HS-27A (cell line): ENCODE measurements around the gene RHEX.

Experiments used
- DNase-seq: peaks from one replicate; pipeline ENCODE4 v3.0.0-alpha.2; 2012; ENCODE audit warnings: low read depth, missing footprints

Gene RHEX

DNA sequence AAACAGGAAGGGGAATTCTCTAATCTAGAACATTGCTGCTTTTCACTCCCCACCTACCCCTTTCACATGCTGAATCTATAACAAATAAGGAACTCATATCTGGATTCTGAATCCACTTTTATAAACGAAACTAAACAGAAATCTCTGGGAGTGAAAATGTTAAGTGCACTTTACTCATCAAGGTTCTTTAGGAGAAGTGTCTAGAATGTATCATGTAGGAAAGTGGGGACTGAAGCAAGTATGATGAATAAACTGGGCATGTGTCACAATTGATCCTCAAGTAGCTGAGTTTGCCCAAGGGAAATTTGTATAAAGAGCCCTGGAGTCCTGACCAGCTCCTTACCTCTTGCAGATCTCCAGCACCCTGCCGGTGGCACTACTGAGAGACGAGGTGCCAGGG, 44.4 kb downstream of the RHEX start:
- no peak for DNase-seq

DNA sequence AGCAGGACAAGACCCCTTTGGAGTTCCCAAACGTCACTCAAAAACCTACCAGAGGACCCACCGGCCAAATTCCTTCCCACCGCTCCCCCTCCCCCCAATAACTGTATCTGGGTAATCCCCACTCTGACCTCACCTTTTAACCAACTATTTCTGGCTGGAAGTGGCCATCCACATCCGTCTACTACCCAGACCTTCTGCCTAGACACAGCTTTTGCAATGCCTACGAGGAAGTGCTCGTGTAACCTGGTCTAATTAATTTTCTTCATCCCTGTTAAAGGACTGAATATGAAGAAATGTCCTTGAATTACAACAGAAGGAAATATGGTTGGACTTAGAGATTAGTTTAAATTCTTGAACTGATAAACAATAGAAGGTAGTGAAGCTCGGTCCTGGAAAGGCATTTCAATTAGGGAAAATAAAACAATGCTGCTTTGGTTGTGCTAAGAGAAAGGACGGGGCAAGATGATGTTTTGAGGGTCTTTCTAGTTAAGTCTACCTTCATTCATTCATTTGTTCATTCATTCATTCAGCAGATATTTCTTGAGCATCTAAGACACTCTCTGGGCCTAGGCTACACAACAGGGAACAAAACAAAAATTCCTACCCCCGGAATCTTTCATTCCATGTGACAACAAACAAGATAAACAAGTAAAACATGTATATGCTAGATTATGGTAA, 45.4 kb downstream of the RHEX start:
- no peak for DNase-seq

DNA sequence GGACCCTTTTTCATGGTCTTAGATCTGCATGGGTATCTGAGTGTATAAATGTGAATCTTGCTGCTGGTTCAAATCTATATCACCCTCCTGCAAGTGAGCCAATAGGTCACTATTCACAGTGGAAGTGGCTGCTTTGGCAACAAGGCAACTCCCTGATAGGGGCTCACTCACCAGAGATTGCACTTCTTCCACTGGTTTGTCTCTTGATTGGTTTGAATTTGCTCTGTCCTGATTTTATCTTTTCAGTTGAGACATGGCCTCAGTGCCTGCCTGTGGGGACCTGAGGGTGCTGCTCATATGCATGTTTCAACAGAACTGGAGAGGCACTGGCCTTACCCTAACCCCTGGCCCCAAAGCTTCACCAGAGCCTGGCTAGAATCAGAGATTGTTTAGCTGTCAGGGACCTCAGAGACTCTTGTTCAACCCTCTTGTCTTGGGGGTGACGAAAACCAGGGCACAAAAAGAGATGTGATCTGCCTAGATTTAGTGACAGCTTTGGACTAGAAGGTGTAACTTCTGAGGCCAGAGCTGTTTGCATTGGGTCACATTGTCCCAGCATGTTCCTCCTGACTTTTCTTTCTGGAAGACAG, 47.3 kb downstream of the RHEX start:
- DNase-seq: no peak

DNA sequence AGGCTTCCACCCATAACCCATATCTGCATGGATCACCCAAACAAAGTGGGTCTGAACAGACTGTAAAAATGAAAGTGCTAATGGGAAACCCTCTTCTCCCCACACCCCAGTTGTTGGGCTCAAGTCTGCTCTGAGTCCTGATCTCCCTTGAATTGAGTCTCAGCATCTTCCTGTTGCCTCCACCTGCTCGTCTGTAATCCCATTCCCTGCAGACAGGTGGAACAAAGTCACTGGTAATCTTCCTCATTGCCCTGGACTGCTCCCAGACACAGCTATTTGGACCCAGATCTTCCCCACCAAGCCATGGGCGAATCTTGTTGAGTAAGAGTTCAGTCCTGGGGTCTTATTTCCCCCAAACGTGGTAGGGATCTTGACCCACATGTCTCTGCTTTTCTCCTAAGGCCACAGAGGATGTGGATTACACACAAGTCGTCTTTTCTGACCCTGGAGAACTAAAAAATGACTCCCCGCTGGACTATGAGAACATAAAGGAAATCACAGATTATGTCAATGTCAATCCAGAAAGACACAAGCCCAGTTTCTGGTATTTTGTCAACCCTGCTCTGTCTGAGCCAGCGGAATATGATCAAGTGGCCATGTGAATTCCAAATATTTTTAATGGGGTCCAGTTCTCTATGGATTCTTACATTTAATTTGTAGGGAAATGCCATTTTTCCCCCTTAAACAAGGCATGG, 48.5 kb downstream of the RHEX start:
- DNase-seq: no peak

DNA sequence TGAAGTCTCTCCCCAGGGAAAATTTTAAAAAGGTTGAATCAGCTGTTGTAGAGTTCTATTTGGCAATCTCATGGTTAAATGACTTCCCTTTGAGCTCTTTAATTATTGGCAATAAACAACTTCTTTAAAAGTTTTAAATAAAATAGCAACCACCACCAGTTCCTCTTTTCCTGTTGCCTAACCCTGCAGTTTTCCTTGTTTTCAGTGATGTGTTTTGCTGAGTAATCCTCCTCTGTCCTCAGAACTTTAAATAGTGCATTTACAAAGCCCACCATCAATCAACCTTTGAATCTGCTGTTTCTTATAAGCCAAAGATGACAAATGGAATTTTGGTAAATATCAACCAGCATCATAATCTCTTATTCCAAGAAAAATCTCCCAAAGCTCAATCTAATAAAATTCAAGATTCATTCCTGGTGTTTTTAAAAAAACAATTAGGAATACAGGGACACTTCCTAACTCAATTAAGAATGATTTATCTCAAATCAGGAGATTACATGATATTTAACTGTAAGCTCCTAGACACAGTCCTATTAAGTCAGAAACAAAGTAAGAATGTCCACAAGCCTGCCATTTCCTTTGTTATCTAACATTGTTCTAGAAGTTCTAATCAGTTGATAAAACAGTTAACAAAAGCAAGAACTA, 49.4 kb downstream of the RHEX start:
- no peak for DNase-seq

DNA sequence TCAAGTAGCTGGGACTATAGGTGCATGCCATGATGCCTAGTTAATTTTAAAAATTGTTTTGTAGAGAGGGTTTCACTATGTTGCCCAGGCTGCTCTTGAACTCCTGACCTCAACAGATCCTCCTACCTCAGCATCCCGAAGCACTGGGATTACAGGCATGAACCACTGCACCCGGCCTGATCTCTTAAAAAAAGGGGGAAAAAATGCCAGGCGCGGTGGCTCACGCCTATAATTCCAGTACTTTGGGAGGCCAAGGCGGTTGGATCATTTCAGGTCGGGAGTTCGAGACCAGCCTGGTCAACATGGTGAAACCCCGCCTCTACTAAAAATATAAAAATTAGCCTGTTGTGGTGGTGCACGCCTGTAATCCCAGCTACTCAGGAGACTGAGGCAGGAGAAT, 51.0 kb downstream of the RHEX start:
- DNase-seq: no peak

DNA sequence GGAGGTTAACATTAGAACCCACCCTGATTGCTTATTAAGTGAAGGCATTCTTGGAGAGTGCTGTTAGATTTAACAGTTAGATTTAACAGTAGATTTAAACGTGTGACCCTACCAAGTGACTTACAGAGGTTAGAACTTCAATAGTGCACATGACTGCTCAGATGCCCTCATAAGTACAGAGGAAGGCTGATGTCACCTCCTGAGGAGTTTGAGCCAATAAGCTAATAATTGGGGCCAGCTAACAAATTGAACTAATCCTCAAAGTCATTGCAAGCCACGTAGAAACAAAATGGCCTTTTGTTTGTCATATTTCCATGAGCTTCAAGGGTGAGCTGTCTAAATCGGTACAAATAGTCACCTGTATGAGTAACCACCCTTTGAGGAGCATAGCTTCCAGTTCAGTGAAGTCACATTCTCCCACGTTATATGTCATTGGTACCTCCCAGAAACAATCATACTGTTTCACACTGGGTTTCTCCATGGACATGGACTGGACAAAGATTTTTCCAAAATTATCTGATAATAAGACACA, 52.6 kb downstream of the RHEX start:
- DNase-seq: no peak

DNA sequence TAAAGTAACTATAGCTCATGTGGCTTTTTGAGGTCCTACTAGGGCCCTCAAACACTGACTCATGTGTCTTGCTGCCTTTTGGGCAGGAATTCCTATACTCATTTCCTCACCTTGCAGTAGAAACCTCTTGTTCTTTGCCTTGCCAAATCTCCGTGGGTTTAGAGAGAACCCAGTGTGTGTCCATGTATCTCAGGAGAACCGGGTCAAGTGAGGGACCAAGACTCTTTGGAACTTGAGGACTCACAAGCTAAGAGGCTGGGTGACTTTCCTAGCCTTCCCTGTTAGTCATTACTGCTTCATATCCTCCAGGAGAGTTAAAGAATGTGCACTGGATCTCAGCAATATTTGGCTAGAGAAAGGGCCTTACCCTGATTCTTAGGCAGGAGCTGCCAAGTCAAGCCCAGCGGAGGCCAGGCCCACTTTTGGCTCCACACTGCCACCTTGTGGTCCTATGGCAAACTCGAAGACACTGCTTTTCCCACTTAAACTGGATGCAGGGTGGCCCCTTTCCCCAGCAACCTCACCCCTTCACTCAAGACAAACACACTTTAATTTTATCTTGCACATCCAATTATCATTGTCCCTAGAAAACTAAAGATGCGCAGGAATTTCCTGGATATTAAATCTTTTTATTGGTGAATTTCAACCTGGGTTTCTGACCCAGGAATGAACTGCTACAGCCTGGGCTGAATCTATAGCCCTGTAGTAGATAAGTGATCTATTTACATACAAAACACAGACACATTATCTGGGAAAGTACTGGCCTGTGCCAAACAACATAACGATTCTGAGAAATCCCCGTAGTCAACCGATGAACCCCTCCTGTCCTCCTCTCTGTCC, 53.6 kb downstream of the RHEX start:
- DNase-seq: peak; percentile 34

DNA sequence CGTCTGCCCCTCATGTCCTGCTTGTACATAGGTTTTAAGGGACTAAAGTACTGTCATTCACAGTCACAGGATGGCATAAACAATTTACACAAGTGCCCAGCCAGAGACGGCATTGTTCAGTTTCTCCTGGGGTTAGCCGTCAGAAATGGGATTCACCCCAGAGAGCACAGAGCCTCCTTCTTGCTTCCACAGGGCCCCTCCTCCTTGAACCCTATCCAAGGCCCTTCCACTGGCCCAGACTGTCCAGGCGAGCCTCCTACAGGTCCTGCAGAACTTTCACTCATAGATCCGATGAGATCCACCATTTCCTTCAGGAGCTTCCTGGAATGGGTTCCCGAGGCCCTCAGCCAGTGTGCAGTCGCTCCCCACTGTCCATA, 54.2 kb downstream of the RHEX start:
- no peak for DNase-seq

DNA sequence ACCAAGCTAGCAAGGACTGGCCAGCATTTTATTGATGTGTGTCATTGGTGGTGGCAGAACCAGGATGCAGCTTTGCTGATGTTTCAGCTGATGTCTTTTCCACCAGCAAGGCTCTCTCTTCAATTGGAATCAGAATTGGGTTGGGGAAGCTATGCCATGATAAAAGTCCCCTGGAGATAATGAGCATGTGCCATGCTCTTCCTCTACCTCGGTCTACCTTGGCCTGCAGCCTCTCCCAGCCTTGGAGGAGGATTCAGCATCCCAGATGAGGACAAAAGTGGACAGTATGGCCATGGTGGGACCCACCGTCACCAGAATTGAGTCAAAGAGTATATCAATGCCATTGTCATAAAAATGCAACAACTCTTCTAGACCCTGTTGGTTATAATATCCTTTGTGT, 55.7 kb downstream of the RHEX start:
- DNase-seq: no peak

DNA sequence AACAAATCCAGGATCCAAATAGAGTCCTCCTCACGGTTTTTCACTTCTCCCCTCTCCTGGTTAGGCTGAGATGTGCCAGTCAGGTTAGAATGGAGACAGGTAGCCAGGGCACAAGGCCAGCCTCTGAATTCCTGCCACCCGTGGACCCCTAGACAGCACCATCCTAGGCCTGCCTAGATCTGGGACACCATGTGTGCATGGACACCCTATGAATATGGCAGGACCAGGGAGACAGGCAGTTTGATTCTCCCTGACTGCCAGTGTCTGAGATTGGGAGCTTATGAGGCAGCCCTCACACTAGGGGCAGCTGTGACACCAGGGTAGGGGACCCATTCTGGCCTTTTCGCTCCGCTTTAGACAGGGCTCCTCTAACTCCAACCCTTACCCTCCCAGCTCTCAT, 56.7 kb downstream of the RHEX start:
- DNase-seq: no peak

DNA sequence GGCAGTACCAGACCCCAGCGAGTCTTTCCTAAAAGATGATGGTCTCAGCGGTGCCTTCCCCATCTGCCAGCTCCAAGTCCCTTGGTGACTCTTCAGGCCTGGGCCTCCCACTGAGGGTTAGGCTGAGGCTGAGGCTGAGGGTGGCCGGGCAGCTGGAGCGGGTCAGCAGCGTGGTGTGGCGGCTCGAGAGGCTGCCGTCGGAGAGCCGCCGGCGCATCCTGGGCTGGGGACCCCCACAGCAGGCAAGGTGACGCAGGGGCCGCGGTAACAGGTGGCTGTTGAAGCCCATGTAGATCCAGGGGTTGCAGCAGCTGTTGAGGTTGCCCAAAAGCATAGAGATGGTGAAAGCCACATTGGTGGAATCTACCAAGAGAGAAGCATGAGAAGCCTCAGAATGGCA, 57.2 kb downstream of the RHEX start:
- no peak for DNase-seq

DNA sequence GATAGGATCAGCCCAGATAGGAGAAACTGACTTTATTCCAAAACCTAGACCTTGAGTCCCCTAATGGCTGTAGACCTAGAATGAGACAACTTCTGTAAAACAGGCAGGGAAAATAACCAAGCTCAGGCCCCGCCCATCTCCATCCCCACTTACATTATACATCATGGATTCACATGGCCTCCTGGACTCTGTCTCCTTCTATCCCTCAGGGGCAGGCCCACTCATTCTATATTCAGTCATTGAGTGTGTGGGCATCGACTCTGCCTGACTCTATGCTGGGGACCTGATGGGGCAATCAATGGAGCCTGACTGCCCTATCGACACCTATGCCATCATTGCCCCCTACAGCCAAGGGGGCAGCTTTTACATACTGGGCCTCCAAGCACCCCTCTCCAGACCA, 57.8 kb downstream of the RHEX start:
- DNase-seq: no peak

DNA sequence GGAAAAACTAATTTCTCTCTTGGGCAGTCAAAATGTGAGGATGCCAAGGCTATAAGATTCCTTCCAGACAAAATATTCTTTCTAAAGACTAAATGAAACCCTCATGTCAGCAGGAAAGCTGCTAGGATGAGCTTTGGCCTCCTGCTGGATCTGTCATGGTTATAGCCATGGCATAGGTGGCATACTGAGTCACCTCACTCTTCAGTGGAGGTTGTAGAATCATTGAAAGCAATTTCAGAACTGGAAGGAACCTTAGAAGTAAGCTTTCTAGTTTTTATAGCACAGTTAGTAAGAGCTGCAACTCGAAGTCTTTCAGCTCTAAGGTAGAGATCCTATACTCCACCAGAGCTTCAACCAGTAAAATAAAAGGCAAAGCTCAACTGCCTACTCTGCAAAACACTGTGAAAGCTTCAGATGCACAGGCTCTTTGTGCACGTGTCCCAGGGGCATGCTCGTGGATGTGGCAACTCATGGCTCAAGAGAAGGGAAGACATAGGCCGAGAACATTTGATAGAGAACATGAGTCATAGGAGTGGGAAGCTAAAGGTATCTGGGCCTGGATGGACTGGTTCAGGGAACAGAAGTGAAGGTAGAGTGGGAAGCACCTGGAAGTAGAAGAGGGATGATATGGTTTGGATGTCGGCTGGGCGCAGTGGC, 58.4 kb downstream of the RHEX start:
- DNase-seq: no peak

DNA sequence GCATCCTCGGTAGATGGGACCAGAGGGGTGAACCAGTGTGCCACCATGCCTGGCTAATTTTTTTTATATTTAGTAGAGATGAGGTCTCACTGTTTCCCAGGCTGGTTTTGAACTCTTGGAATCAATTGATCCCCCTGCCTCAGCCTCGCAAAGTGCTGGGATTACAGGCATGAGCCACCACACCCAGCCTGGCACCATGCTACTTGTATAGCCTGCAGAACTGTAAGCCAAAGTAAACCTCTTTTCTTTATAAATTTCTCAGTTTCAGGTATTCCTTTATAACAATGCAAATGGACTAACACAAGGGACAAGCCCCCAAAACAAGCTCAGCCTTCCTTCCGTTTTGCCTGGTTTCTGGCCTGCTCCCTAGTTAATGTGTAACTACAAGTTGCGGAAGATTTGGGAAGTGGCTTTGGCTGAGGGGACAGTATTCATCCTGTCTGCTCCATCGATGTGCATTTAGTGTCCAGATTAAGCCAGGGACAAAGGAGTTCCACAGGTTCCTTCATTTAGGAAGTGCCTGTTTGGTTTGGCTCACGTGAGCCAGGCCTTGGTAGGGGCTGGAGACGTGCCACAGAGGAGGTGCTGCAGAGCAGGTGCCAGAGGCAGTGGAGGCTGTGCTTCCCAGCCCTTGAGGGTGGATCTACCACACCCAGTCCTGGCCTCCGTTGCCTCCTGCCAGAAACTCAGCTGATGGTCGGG, 59.8 kb downstream of the RHEX start:
- no peak for DNase-seq

DNA sequence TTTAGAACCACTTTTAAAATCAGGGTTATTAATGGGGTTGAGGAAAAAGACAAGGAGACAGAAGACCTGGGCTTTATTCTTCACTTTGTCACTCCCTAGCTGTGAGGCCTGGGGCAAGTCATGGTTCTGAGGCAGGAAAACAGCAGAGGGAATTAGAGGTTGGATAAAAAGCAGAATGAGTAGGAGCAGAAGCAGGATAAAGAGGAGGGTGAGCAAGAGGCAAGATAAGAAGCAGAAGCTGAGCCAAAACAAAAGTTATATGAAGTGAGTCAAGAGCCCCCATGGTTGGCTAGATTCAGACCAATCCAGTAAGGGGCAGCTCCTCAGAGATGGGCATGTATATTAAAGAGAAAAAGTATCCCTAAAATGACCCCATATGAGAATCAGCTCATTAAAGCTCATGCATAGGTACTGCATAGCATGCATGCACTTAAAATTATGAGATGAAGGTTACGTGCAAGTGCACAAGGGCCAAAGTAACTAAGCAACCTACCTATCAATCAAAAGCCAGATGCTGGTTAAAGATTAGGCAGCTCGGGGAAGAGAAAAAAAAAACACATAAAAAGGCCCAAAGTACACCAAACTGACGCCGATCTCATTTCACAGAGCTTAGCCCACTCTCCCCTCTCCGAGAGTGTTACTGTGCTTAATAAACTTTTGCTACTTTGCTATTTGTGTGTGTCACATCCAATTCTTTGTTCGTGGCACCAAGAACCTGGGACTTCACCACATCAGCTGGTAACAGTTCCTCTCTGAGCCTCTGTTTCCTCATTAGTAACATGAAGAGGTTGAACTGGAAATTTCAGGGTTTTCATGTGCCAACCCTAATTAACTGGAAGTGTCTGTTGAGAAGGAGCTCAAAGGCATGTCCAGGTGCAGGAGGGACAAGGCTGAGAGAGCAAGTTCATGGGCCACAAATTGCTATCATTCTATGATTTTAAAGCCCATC, 62.0 kb downstream of the RHEX start:
- DNase-seq: no peak

DNA sequence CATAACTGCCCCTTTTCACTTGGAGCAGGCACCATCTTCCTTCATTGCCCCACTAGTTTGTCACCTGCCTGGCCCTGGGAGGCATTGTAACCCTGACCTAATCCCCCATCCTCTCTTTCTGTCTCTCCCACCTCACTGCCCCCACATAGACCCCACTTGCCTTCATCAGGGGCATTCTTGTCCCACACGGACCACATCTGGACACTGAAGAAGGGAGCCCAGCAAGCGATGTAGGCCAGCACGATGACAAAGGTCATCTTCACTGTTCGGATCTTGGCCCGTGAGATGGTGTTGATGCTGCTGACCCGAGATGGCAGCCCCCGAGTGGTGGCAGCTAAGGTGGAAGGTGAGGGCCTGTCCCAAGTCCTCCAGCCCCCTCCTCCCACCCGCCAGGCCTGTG, 62.8 kb downstream of the RHEX start:
- DNase-seq: no peak

DNA sequence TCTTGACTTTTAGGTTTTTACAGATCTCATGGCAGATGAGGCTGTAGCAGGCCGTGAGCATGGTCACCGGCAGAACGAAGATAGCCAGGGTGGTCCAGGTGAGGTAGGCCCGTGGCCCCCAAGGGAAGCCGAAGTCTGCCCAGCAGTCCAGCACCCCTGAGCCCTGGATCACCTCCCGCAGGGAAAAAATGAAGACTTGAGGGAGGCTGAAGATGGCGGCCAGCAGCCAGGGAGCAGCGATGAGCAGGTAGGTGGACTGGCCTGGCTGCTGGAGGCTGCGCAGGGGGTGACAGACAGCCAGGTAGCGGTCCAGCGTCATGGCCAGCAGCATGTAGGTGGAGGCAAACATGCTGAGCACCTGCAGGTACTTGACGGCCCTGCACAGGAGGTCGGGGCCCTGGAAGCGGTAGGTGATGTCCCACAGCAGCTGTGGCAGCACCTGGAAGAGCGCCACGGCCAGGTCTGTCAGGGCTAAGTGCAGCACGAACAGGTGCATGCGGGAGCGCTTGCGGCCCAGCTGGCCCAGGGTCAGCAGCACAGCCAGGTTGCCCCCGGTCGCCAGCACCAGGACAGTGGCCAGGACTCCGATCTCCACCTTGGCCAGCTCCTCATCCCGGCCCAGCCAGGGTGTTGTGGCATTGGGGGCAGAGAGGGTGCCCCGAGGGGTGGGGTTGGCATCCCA, 63.4 kb downstream of the RHEX start:
- no peak for DNase-seq

DNA sequence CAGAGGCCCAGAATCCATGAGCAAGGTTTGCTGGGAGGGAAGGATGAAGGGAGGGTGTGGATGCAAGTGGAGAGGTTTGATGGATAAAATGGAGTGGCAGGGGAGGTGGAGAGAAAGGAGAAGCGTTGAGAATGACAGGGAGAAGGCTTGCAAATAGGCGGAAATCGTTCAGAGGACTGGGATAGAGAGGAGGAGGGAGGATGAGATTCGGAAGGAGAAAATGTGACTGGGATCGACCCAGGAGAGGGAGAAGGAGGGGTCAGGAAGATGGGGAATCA, 63.8 kb downstream of the RHEX start:
- no peak for DNase-seq
